ENCODE data around the gene H2AZ1.
"Not testable (repeated sequence)": the region's sequence is repeated elsewhere in the genome, so short reads cannot be mapped to it uniquely, and the experiment has no call there.

Gene H2AZ1

GRCh38 chr4:99949999-99950912 lies at the start of gene H2AZ1:
Gene H2AZ1, minus strand, starts transcription at chr4:99950275. Its CDS starts 105 bp downstream, at chr4:99950170.
- DNase-seq = peak; percentile 82 to 99 (median 96)

DNA sequence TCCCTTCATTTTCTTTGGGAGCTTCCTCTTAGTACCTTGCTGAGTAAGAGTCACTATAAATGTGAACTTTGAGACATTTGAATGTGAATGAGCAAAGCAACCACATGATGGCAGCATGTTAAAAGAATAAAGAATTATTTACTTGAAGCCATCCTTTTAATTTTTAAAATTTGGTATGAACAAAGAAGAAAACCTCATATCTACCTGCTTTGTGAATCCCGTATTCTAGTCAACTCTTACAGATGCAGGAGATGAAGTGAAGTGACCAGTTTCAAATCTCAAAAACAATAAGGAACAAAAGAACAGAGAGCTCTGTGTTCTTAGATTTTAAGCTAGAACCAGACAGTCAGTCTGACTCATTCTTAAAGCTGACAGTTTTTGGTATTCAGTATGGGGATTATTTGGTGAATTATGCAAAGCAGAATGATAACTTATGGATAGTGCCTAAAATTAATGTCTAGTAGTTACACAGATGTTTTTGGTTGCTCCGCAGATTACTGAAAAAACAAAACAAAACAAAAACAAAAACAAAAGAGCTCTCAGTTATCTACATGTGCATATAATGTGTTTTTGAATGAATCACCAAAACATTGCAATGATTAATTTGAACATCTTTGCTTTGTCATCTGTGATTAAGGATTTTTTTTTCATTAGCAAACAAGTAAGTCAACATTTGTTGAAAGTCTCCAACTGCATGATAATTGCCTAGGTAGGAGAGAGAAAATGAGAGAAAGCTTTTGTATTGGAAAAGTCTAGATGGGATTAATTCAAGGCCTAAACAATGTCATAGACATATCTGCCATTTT lies 48.2 kb upstream of the H2AZ1 start:
- DNase-seq = peak in 2 of 14 donors; percentile 8 to 18

GRCh38 chr4:99991741-99992140 lies 41.7 kb upstream of the H2AZ1 start:
- DNase-seq = no peak

GRCh38 chr4:99987681-99988080 lies 37.6 kb upstream of the H2AZ1 start:
- no peak for DNase-seq

GRCh38 chr4:99986792-99987191 lies 36.7 kb upstream of the H2AZ1 start:
- no peak for DNase-seq

GRCh38 chr4:99983289-99983943 lies 33.3 kb upstream of the H2AZ1 start:
- no peak for DNase-seq

DNA sequence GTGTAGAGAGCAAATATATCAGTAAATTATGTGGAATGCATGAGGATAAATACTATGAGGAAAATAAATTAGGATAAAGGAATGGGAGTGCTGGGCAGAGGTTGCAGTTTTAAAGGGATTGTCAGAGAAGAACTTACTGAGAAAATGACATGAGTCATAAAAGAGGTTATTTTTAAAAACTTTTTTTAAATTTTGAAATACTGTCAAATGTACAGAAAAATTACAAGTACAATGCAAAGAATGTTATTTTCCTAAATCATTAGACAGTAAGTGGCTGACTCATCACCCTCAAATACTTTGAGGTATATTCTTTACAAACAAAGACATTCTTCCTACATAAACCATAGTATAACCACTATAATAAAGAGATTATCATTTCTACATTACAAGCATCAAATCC lies 29.8 kb upstream of the H2AZ1 start:
- DNase-seq = no peak

GRCh38 chr4:99971453-99972111 lies 21.5 kb upstream of the H2AZ1 start:
- DNase-seq = no peak

- DNase-seq = no peak
These were observed 18.3 kb upstream of the H2AZ1 start for GRCh38 chr4:99968330-99968729.

- no peak for DNase-seq
These were observed 16.6 kb upstream of the H2AZ1 start for GRCh38 chr4:99966692-99967091.

- no peak for DNase-seq
These were observed 15.7 kb upstream of the H2AZ1 start for GRCh38 chr4:99965674-99966350.

DNA sequence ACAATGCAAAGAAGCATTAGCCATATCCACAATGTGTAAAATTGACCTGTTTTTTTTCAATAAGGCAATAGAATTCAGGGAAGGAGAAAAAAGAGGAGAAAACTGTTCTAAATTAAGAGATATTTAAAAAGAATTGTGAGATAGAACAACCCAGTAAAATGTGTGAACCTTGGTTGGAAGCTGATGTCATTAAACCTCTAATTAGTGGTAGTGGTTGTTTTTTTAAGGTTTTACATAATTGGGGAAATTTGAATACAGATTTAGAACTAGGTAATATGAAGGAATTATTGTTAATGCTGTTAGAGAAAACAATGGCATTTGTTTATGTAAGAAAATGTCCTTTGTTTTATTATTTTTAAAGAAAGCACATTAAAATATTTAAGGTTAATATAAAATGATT lies 15.1 kb upstream of the H2AZ1 start:
- DNase-seq = no peak

DNA sequence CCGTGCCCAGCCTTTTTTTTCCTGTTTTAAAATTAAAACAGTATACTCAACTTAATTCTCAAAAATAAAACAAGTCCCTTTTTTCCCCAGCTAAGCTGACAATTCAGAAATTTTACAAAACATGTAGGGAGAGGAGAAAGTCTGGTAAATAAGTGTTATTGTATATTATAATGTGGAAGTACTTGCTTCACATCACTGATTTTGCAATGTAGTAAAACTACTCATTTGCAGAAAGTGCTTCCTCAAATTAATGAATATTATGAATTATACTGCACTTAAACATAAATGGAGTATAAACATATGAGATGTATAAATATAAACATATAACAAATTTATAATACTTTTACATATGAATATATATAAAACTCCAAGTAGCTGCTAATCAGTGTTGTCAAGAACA lies 11.6 kb upstream of the H2AZ1 start:
- no peak for DNase-seq

DNA sequence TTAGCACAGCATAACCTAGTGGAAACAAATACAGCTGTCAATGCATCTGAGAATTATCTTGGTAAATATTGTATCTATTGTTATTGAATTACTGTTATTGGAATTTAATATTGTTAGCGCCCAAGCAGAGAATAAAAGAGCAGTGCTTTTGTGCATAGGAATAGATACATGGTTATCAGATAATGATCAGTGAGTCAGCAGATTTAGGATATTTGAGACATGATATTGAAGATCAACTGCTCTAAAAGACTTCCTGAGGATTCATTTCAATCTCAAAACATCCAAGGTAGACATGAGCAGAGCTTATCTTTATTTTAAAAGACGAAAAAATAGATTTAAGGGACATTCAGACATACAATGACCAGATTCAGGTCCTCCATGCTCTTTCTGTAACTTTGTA lies 10.6 kb upstream of the H2AZ1 start:
- DNase-seq = no peak

- not testable (repeated sequence) for DNase-seq
These were observed 8.1 kb upstream of the H2AZ1 start for GRCh38 chr4:99958207-99958606.

GRCh38 chr4:99950913-99951254 lies 809 bp upstream of the H2AZ1 start:
- no peak for DNase-seq

- peak; percentile 18 to 93 (median 76) for DNase-seq
These were observed 759 bp downstream of the H2AZ1 start for GRCh38 chr4:99949034-99949998.

GRCh38 chr4:99947608-99948007 lies 2.5 kb downstream of the H2AZ1 start:
- DNase-seq = no peak

GRCh38 chr4:99947190-99947578 lies 2.9 kb downstream of the H2AZ1 start:
- DNase-seq = peak in 1 of 14 donors; percentile 19

GRCh38 chr4:99946356-99947189 lies 3.5 kb downstream of the H2AZ1 start, which contains the start of gene DNAJB14:
Gene DNAJB14, minus strand, starts transcription at chr4:99946618. Its CDS starts 47 bp downstream, at chr4:99946571.
- peak in 13 of 14 donors; percentile 10 to 82 (median 62) for DNase-seq
